G401.6 (cell line): Measurements from ENCODE around the gene ATP4A.

Source experiments
- FAIRE-seq: peaks from 2 replicates; lab custom pipeline; 2012; peaks lifted over from hg19 to GRCh38; lab: Jason Lieb, UNC

The ATP4A gene

GRCh38 chr19:35565016-35565856, 1.8 kb upstream of the ATP4A start:
- FAIRE-seq, result no peak

GRCh38 chr19:35562776-35563175, 682 bp downstream of the ATP4A start:
- no peak for FAIRE-seq

GRCh38 chr19:35562336-35562735, 1.1 kb downstream of the ATP4A start:
- FAIRE-seq, result no peak

- no peak for FAIRE-seq
Observed at GRCh38 chr19:35561436-35561835, 2.0 kb downstream of the ATP4A start.

GRCh38 chr19:35560677-35561076, 2.8 kb downstream of the ATP4A start:
- FAIRE-seq, result no peak

GRCh38 chr19:35560271-35560670, 3.2 kb downstream of the ATP4A start:
- no peak for FAIRE-seq

GRCh38 chr19:35559781-35560180, 3.7 kb downstream of the ATP4A start:
- no peak for FAIRE-seq

DNA sequence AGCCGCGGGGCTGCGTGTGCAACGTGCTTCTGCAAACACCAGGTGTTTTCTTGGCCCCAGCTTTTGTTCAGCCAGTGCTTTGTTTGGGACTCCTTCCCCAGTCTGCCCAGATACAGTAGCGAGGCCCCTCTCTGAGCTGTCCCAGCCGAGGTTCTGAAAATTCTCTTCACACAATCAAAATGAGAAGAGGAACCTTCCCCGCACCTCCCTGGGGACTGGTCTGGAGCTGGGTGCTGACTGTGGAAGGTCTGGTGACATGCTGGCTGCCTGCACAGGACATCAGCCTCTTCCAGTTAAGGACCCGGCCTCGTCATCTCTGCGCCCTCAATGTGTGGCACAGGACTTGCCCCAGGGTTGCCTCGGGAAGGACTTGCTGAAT, 4.2 kb downstream of the ATP4A start:
- FAIRE-seq, result no peak

DNA sequence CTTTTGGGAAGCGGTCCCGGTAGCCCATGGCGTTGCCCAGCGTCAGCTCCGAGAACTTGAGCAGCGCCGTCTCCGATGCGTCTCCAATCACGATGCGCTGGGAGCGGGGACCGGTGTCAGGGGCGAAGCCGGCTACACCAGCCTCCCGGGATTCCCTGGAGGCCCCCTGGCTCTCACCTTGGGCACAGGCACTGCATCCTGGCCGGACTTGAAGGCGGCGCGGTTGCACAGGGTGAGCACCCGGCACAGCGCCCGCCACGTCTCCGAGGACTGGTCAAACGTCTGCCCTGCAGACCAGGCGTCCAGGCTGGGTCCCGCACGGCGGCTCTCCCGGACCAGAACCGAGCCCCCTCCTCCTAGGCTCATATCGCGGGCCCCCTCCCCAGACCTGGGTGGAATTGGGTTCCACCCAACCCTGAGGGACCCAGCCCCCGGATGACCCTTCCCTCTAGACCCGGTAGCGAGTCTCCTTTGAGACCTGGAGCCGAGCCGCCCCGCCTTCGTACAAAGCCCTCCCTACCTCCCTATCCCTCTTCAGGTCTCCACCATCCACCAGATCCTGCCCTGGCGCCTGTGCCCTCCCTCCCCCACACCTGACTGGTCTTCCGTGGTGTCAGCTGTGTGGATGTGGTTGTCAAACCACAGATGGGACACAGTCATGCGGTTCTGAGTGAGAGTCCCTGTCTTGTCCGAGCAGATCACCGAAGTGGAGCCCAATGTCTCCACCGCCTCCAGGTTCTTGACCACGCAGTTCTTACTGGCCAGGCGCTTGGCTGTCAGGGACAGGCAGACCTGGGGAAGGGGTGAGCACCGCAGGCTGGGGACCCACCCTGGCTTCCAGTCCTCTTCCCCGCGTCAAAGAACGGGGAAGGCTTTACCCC, 4.8 kb downstream of the ATP4A start:
- no peak for FAIRE-seq

- FAIRE-seq, result peak; percentile 50
Observed at GRCh38 chr19:35557539-35558399, 5.7 kb downstream of the ATP4A start.

DNA sequence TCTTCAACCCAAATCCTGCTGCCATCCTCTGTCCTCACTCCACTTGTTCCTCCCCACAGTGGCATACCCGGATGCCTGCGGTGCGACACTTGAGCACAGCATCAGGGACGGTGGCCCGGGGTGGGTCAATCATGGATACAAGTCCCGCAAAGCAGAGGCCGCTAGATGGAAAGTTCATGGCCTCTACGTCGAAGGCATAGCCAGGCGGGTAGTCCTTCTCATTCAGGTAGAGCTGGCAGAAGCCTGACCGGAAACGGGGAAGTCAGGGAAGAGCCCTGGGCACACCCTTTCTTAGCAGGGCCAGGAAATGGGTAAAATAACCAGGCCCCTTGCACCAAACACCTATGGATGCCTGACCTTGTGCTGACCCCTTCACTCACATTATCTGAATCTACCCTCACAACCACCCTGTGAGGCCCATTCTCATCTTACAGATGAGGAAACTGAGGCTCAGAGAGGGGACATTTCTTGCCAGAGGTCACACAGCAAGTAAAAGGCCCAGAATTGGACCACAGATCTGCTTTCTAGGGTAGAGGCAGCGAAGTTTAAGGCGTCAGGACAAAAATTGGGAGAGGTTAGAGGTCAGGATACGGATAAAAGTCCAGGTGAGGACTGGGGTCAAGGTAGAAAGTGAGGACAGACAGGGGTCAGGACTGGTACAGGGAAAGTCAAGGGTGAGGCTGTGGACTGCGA, 6.5 kb downstream of the ATP4A start:
- FAIRE-seq, result no peak

DNA sequence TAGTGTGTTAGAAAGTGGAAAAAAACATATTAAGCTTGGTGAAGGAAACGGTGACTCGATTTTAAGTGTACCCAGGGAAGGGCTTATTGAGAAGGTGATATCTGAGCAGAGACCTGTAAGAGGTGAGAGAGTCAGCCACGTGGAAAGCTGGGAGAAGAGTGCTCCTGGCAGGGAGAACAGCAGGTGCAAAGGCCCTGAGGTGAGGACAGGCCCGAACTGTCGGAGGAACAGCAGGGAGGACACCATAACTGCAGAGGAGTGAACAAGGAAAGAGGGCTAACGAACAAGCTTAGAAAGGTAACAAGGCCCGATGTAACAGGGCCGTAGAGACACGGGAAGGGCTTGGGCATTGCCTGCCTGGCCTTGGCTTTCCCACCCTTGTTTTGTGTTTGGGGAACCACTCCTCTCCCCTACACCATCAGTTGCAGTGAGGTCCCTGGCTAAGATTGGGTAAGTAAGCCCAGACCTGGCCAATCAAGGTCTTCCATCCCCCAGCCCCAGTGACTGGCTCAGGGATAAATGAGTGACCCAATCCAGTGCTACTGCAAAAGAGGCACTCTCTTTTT, 7.3 kb downstream of the ATP4A start:
- no peak for FAIRE-seq

- FAIRE-seq, result no peak
Observed at GRCh38 chr19:35555301-35556005, 8.0 kb downstream of the ATP4A start.

- no peak for FAIRE-seq
Observed at GRCh38 chr19:35554076-35554475, 9.4 kb downstream of the ATP4A start.

- FAIRE-seq, result no peak
Observed at GRCh38 chr19:35553385-35554000, 10.0 kb downstream of the ATP4A start.

DNA sequence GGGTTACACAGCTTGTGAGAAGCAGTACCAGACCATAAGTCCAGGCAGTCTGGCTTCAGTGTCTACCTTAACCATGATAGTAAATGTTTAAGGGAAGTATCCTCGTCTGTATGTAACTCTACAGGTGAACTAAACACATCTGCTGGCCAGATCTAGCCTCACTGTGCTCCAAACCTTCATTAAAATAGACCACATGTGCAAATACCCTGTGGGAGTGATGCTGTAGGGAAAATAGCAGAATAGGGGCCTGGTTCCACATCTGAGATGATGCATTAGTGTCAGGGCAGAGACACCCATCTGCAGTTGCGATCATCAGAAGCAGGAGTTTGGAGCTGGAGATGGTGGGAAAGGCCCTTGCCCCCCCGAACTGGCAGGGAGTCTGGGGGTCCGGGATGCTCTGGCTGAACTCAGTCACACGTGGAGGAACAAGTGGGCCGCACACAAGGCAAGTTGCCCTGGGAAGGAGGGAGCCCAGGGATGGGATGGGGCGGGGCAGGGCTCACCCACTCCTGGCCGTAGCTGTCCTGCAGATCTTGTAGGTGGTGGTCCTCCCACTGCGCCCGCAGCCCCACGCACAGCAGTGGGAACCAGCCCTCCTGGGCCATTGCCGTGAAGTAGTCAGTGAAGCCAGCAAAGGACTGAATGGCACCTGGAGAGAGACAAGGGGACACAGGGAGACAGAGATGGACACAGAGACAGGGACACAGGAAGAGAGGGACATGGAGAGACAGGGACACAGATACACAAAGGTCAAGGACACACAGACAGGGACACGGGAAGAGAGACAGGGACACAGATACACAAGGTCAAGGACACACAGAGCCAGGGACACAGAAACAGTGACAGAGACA, 10.7 kb downstream of the ATP4A start:
- no peak for FAIRE-seq

DNA sequence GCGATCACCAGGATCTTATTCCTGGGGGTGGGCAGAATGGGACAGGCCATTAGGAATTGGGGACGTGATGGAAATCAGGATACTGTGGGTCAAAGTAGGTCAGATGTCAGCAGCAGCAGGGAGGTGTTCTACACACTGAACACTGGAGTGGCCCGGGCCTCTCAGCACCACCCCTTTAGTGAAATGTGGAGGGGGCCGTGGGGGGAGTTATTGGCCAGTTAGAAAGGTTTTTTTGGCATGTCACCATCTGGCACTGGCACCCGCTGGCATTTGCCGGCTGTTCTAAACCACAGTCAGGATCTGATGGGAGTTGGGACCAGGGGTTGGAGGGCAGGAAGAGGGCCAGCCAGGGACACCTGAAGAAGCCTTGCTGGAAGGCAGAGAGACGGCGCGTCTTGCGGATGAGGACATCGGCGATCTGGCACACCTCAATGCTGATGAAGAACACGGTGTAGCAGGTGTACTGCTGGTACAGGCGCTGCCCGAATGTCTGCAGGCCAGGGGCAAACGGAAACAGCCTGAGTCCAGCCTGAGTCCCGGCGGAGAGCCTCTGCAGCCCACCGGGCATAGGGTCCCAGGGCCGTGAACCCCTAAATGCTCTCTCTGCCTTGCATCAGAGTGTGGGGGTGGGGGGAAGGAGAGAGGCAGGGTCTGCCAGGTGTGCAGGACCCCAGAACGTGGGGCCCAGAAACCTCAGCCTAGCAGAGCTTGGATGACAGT, 12.2 kb downstream of the ATP4A start:
- no peak for FAIRE-seq

GRCh38 chr19:35549879-35550523, 13.5 kb downstream of the ATP4A start:
- no peak for FAIRE-seq
